ENCODE results near the gene TRMU.

DNA sequence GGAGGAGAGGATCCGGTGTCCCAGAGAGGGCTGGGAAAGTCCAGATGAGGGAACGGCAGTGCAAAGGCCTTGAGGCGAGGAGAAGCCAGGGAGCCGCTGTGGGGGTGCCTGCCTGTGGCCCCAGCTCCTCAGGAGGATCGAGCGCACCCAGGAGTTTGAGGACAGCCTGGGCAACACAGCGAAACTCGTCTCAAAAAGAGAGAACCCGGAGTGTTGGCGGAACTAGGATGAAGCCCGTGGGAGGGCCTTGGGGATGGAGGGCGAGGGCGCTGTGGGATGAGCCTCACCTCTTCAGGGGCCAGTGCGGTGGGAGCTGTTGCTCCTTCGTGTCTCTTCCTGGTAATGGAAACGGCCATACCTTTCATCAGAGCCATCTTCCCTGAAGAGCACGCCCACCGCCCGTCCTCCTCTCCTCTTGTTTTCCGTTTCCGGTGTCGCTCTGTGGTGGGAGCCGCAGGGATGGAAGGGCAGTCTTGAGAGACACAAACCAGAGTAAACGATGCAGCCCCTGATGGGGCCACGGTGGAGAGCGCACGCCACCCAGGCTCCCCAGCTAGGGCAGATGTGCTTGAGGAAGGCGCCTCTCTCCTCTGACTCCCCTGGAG, 15.7 kb downstream of the TRMU start:
- TF ChIP-seq EZH2 (IDR thresholded peaks at IDR 0.05; ENCODE audit: low read length): no peak
- TF ChIP-seq, protein P1, sequence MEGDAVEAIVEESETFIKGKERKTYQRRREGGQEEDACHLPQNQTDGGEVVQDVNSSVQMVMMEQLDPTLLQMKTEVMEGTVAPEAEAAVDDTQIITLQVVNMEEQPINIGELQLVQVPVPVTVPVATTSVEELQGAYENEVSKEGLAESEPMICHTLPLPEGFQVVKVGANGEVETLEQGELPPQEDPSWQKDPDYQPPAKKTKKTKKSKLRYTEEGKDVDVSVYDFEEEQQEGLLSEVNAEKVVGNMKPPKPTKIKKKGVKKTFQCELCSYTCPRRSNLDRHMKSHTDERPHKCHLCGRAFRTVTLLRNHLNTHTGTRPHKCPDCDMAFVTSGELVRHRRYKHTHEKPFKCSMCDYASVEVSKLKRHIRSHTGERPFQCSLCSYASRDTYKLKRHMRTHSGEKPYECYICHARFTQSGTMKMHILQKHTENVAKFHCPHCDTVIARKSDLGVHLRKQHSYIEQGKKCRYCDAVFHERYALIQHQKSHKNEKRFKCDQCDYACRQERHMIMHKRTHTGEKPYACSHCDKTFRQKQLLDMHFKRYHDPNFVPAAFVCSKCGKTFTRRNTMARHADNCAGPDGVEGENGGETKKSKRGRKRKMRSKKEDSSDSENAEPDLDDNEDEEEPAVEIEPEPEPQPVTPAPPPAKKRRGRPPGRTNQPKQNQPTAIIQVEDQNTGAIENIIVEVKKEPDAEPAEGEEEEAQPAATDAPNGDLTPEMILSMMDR (optimal IDR thresholded peaks at IDR 0.05 in 1 of 3, IDR thresholded peaks at IDR 0.05 in 1 of 3, conservative IDR thresholded peaks at IDR 0.05 in 1 of 3; ENCODE audit: extremely low read depth in 1 of 3, insufficient read depth in 2 of 3, low read length in 3 of 3): no peak

Measured in keratinocyte (primary cell).